ENCODE measurements around the gene CCDC33.
A peak's percentile ranks its signal among the peaks of the same experiment; 100 is the strongest.

Gene CCDC33

DNA sequence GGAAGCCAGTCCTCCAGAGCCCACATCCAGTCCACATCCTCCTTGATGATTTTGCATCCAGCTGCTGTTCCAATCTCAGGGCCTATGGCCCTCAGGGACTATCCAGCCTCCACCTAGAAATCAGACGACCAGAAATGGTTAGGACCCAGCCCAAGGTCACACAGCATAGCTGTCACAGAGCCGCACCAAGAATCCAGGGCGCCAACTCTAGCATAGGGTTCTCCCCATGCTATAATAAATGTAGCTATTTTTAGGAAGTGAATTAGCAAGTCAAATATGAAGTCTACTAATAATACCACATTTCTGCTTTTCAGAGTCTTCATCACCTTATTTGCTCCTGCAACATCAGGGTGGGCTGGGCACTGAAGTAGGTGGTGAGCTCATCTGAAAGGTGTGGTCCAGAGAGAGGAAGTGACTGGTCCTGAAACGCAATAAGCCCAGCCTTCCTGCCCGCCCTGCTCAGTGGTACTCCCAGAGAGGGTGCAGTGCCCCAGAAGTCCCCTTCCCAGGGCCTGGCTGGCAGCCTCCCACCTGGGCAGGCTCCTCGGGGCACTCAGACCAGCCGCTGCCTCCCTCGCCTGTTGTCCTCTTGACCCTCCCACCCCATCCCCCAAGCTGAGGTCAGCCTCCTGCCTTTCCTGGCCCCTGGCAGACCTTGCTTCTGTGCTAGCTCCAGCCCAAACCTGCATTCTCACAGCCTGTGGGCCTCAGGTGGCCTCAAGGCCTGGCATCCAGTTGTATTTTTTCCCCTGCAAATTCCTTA is 148.9 kb downstream of the CCDC33 start:
- Mint-ChIP-seq H3K9me3 (no peaks in the 10 kb centered on the region), H3K27me3 (no peaks in the 10 kb centered on the region), H3K4me3 (peak overlapping the region; percentile 64), H3K4me1 (peaks cover 90% of the 10 kb centered on the region), H3K27ac (peak overlapping the region; percentile 93), H3K36me3 (ENCODE audit: low read depth) (no peaks in the 10 kb centered on the region)
- DNase-seq = peak; percentile 77
- ATAC-seq = peak; percentile 74

GRCh38 chr15:74385733-74386132 is 149.6 kb downstream of the CCDC33 start:
- no peaks in the 10 kb centered on the region for H3K27me3 Mint-ChIP-seq
- no peak overlapping the region for H3K4me3 Mint-ChIP-seq
- peaks cover 90% of the 10 kb centered on the region for H3K4me1 Mint-ChIP-seq
- H3K9me3 Mint-ChIP-seq = no peaks in the 10 kb centered on the region
- peaks cover 5% of the 10 kb centered on the region for H3K36me3 Mint-ChIP-seq (ENCODE audit: low read depth)
- DNase-seq (no peak), ATAC-seq (no peak)
- H3K27ac Mint-ChIP-seq = peak overlapping the region; percentile 93

All from activated naive CD8-positive, alpha-beta T cell treated with anti-CD3 and anti-CD28 coated beads, Interleukin-2, amount 50 U/mL, for 24 hours (primary cell).